Epithelial cell of prostate (primary cell): Measurements from ENCODE around the gene FBN3.

ENCODE experiments used
- DNase-seq: peaks from one replicate; pipeline ENCODE4 v3.0.0-alpha.2; 2011; ENCODE audit warnings: low read depth, low spot score
- H3K27ac ChIP-seq: fragments of 450-650 bp; 2 replicates; pipeline ENCODE4 v1.5.1; 2017; ENCODE audit warnings: mild to moderate bottlenecking

FBN3 gene

DNA sequence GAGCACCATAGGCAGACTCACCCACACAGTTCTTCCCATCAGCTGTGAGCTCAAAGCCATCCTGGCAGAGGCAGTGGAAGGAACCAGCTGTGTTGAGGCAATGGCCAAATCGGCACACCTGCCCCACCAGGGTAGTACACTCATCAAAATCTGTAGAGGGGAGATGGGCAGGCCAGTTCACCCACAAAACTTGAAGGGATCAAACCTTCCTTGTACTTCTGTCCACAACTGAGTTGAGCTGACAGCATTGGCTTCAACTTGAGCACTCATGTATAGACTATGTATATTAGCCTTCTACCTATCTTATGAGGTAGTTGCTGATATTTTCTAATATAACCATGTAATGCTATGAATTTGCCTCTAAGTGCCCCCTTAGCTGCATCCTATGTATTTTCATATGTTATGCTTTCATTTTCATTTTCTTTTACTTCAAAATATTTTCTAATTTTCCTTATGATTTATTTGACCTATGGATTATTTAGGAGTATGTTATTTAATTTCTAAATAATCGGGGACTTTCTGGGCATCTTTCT lies 54.0 kb downstream of the FBN3 start:
- no peak for DNase-seq

DNA sequence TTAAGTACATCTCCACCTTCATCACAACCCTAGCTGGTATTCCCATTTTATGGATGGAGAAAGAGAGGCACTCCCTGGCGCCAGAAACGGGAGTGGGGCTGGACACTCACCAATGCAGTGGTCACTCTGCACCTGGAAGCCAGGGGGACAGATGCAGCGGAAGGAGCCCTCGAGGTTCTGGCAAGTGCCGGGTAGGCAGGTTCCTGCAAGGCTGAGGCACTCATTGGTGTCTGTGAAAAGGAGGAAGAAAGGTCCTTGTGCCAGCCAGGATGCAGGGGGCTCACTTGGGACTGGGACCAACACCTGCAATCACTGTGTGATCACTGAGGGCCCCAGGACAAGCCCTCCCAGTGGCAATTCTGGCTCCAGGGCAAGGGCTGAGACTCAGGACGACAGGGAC lies 55.1 kb downstream of the FBN3 start:
- no peak overlapping the region for H3K27ac ChIP-seq
- no peak for DNase-seq

More for the DNA sequence above, 54.0 kb downstream of the FBN3 start:
- no peak overlapping the region for H3K27ac ChIP-seq

GRCh38 chr19:8093740-8094139 lies 55.7 kb downstream of the FBN3 start:
- DNase-seq, result no peak
- no peak overlapping the region for H3K27ac ChIP-seq

DNA sequence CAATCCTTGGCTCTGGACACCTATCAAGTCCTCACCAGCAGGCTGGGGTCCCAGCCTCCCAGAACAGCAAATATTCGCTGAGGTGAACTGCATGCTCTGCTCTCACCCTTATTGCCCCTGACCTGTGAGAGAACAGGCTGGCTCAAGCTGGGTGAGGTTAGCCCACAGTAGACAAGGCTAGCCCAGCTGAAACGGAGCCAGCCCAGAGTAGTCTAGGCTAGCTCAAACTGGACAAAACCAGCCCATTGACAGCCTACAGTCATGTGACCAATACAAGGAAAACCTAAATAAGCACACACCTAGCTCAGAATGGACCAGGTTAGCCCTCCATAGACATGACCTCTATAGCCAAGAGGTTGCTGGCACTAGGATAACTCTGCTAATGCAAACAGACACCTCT lies 58.4 kb downstream of the FBN3 start:
- H3K27ac ChIP-seq, result no peak overlapping the region
- DNase-seq, result no peak

DNA sequence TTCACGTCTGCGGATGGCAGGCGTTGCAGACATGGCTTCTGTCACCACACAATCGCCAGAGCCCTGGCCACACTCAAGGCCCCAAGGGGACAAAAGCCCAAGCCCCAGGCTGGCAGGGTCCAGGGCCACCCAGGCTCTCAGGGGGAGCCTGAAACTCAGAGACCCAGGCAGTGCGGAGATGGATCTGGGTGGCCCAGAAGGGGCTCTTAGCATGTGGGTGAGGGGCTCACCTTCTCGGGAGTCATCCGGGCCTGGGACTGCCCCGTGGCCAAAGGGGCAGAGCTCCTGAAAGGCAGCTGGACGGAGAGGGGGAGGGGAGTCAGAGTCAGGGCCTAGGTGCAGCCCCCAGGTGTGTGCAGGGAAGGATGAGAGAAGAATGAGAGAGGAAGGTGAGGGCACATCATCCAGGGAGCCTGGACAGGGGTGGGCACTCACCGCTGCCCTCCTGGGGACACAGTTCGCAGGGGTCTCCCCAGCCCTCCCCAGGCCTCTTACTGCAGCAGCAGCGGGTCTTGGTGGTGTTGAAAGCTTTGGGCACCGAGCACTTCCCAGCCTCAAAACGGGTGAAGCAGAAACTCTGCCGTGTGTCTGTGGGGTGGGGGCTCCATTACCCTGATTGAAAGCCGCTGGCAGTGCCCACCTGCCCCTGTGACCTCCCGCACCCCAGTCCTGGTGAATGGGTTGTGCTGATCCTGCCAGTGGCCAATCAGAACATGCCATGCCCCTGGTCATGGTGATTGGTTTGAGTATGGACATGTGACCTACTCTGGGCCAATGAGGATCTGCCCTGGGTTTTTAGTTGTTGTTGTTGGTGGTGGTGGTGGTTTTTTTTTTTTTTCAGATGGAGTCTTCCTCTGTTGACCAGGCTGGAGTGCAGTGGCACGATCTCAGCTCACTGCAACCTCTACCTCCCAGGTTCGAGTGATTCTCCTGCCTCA lies 59.5 kb downstream of the FBN3 start:
- no peak for DNase-seq
- H3K27ac ChIP-seq, result no peak overlapping the region

DNA sequence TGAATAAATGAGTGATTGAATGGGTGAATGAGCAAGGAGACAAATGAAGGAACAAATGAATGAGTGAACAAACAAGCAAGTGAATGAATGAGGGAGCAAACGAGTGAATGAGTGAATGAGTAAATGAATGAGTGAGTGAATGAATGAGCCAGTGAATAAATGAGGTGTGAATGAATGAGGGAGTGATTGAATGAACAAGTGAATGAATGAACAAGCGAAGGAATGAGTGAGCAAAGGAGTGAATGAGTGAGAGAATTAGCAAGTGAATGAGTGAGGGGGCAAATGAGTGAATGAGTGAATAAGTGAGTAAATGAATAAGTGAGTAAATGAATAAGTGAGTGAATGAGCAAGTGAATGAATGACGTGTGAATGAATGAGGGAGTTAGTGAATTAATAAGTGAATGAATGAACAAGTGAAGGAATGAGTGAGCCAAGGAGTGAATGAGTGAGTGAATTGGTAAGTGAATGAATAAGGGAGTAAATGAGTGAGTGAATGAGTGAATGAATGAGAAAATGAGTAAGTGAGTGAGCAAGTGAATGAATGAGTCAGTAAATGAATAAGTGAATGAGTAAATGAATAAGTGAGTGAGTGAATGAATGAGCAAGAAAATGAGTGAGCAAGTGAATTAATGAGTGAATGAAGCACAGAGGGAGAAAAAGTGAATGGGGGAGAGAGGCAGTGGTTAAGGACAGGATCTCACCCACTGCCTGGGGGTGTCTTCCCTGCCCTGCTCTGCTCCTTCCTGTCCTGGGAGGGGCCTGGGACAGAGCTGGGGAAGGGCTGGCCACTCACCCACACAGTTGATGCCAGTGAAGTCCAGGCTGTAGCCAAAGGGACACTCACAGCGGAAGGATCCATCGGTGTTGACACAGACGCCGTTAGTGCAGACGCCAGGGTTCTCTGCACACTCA lies 60.4 kb downstream of the FBN3 start:
- DNase-seq, result no peak
- H3K27ac ChIP-seq, result no peak overlapping the region

DNA sequence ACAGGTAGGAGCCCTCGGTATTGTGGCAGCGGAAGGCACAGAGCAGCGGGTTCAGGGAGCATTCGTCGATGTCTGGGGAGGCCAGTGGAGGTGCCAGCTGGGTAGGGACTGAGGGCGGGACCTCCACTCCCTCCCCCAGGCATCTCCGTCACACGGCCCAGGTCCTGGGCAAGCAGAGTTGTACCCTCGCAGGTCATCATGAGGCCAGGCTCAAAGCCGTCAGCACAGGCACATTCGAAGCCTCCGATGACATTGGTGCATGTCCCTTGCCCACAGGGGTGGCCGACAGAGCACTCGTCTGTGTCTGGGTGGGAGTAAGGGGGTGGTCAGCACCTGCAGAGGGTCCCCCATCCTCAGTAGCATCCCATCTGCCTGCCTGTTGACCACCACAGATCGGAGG lies 61.5 kb downstream of the FBN3 start:
- no peak overlapping the region for H3K27ac ChIP-seq
- DNase-seq, result no peak

DNA sequence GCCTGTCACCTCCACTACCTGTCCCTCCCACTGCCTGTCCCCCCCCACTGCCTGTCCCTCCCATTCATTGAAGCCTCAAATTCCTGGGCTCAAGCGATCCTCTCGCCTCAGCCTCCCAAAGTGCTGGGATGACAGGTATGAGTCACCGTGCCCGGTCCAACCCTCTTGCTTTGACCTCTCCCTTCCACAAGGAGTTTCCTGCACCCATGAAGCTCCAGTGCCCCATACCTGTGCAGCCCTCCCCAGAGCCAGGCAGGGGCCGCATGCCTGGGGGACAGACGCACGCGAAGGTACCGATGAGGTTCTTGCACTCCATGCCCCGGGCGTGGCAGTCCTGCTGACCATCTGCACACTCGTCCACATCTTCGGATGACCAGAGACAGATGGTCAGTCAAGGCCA lies 62.5 kb downstream of the FBN3 start:
- H3K27ac ChIP-seq, result no peak overlapping the region
- DNase-seq, result no peak

GRCh38 chr19:8085598-8086408 lies 63.6 kb downstream of the FBN3 start:
- H3K27ac ChIP-seq, result no peak overlapping the region
- no peak for DNase-seq

GRCh38 chr19:8084152-8084551 lies 65.2 kb downstream of the FBN3 start:
- no peak overlapping the region for H3K27ac ChIP-seq
- DNase-seq, result no peak

DNA sequence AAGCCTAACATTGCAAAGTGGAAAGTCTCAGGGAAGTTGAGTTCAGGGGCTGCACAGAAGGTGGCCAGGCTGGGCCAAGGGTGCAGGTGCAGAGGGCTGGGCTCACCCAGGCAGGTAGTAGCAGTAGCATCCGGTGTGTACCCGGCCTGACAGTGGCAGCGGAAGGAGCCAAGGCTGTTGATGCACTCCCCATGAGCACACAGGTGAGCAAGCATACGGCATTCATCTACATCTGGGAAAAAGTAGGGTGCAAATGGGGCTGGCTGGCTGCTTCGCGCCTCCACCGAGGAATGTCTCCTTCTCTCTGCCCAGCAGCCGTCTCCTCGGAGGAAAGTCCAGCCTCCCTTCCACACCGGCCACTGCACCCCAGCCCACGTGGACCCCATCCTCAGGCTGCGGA lies 66.3 kb downstream of the FBN3 start:
- no peak for DNase-seq
- no peak overlapping the region for H3K27ac ChIP-seq

DNA sequence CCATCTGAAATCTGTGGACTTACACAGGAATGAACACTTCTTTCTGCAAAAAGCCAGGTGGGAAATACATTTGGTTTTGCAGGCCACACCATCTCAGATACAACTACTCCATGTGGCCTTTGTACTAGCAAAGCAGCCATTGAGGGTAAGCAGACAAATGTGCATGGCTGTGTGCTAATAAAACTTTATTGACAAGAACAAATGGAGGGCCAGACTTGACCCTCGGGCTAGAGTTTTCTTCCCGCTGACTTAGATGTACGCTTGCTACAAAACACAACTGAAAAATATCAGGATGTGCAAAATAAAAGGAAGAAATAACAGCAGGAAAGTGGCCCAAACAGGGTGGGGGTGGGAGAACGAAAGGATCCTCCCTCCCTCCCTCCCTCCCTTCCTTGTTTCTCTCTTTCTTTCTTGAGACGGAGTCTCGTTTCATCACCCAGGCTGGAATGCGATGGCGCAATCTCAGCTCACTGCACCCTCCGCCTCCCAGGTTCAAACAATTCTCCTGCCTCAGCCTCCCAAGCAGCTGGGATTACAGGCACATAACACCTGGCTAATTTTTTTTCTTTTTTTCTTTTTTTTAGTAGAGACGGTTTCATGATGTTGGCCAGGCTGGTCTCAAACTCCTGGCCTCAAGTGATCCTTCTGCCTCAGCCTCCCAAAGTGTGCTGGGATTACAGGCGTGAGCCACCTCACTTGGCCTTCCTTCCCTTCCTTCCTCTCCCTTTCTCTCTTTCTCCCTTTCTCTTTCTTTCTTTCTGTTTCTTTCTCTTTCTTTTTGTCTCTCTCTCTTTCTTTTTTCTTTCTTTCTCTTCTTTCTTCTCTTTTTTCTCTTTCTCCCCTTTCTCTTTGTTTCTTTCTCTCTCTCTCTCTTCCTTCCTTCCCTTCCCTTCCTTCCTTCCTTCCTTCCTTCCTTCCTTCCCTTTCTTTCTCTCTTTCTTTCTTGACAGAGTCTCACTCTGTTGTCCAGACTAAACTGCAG lies 67.5 kb downstream of the FBN3 start:
- no peak overlapping the region for H3K27ac ChIP-seq
- DNase-seq, result no peak

- H3K27ac ChIP-seq, result no peak overlapping the region
- no peak for DNase-seq
These were observed 68.6 kb downstream of the FBN3 start for GRCh38 chr19:8080832-8081231.

DNA sequence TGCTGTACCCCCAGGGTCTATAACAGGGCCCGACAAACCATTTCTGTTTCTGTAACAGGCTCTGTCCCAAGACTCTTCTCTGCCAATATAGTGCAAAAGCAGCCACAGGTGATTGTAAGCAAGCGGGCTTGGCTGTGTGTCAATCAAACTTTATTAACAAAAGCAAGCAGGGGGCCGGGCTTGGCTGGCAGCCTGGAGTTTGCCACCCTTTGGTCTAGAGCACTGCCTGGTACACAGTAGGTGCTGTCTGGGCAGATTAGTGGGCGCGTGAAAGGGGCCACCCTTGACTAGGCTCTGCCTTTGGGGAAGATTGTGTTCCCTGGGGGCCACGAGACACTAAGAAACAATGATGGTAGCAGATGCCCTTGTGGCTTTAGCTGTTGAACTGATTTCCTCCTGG lies 69.4 kb downstream of the FBN3 start:
- DNase-seq, result no peak
- H3K27ac ChIP-seq, result no peak overlapping the region

DNA sequence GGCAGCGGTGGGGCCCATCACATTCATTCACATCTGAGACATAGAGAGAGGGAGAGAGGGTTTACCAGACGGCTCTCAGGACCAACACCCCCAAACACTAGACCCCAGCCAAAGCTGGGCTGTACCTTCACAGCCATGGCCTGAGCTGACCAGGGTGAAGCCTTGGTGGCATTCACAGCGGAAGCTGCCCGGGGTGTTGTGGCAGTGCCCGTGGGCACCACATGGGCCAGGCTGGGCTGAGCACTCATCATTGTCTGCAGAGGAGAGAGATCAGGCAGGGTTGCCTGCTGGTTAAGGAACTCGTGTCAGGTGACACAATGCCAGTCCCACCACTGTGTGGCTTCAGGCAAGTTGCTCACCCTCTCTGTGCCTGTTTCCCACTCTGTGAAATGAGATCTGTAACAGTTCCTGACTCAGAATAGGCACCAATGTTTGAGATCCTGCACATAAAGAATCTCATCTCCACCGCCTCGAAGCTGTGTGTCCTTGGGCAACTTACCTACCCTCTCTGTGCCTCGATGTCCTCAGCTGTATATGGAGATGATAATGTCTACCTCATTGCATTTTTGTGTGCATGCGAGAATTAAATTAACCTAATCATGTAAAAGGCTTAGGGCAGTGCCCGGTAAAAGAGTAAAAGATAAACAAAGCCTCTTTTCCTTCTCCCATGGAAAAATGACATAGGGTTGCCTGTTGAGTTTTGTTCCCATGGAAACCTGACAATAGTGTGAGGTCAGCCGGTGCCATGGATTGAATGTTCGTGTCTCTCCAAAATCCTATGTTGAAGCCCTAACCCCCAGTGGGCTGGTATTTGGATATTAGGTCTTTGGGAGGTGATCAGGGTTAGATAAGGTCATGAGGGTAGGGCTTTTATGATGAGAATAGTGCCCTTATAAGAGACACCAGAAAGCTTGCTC lies 74.0 kb downstream of the FBN3 start:
- no peak for DNase-seq
- H3K27ac ChIP-seq, result no peak overlapping the region

GRCh38 chr19:8074501-8074900 lies 74.9 kb downstream of the FBN3 start:
- DNase-seq, result no peak
- H3K27ac ChIP-seq, result no peak overlapping the region

DNA sequence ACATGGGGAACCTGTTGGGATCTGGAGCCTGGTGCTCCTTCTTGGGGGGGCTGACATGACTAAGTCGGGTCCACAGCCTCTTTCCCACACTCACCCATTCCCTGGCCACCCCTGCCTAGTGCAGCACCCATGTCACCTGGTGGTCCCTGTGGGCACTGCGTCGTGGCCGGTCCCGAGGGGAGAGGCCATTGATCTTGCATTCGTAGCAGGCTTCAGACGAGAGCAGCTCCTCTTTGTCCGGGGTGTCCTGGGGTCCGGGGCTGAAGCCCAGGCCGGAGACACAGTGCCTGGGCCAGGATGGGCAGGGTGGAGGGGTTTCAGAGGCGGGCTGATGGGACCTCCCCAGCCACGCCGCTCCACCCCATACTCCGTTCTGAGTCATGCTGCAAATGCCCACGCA lies 77.5 kb downstream of the FBN3 start:
- no peak overlapping the region for H3K27ac ChIP-seq
- DNase-seq, result no peak
